CD4-positive, alpha-beta T cell (primary cell): ENCODE data around the gene PRAMEF4. TPM values are rescaled to one million over a fixed set of nuclear protein-coding genes. Genes with fewer than 3 reads are reported as not detected.
"Not testable (repeated sequence)": the region's sequence is repeated elsewhere in the genome, so short reads cannot be mapped to it uniquely, and the experiment has no call there.

ENCODE experiments used
- ATAC-seq: fragments of 200-7000 bp; cut with Tn5 transposase; one replicate; pipeline ENCODE4 v1.10.0; 2022; ENCODE audit warnings: mild to moderate bottlenecking; ENCODE audit not compliant: poor library complexity
- CTCF ChIA-PET: fragments of 350-600 bp; sonication (Branson Sonifier 250); formaldehyde crosslinking; loops from one replicate; lab custom pipeline; 2021; ENCODE audit warnings: antibody characterized with exemption, inconsistent platforms; lab: Charles Lee
- POLR2A ChIA-PET: fragments of 350-600 bp; sonication (Branson Sonifier 250); formaldehyde crosslinking; loops from one replicate; lab custom pipeline; 2021; ENCODE audit warnings: antibody characterized with exemption, inconsistent platforms; lab: Charles Lee
- DNase-seq, 14 experiments: peaks; one replicate each; pipeline ENCODE4 v3.0.0-alpha.2; 2013 to 2020; ENCODE audit warnings: mixed read lengths in 2 of 14
- H3K27ac ChIP-seq, 2 donors: one replicate each; pipeline versions ENCODE4 v1.5.1 to v1.7.0; 2013; ENCODE audit warnings: low read length in 2 of 2, low read depth in 1 of 2, mild to moderate bottlenecking in 1 of 2
- H3K27me3 ChIP-seq, 2 experiments: 1 replicate in 1 of 2; 2 replicates in 1 of 2; pipeline versions ENCODE4 v1.6.1 to v1.7.0; 2013; ENCODE audit warnings: low read length in 2 of 2, control low read depth in 1 of 2, mild to moderate bottlenecking in 1 of 2, moderate library complexity in 1 of 2; ENCODE audit not compliant: insufficient read depth in 2 of 2, control insufficient read depth in 1 of 2
- H3K36me3 ChIP-seq: one replicate; pipeline ENCODE4 v1.6.1; 2013; ENCODE audit warnings: low read length, control low read depth; ENCODE audit not compliant: insufficient read depth
- H3K4me1 ChIP-seq: one replicate; pipeline ENCODE4 v1.6.1; 2013; ENCODE audit warnings: low read length, control low read depth; ENCODE audit not compliant: insufficient read depth
- H3K4me3 ChIP-seq: one replicate; pipeline ENCODE4 v1.5.1; 2013; ENCODE audit warnings: mild to moderate bottlenecking, low read length, moderate library complexity
- H3K9me3 ChIP-seq, 2 experiments: 1 replicate in 1 of 2; 2 replicates in 1 of 2; pipeline versions ENCODE4 v1.6.1 to v1.7.0; 2013; ENCODE audit warnings: low read length in 2 of 2, mild to moderate bottlenecking in 2 of 2, control low read depth in 1 of 2, moderate library complexity in 1 of 2; ENCODE audit not compliant: control insufficient read depth in 1 of 2, insufficient read depth in 1 of 2
- H3K27ac Mint-ChIP-seq: one replicate; pipeline ENCODE4 v1.8.0; 2020; ENCODE audit warnings: mixed read lengths
- H3K27me3 Mint-ChIP-seq: one replicate; pipeline ENCODE4 v1.8.0; 2021; ENCODE audit warnings: mixed read lengths
- H3K36me3 Mint-ChIP-seq: one replicate; pipeline ENCODE4 v1.8.0; 2021; ENCODE audit warnings: low read depth, mixed read lengths
- H3K4me1 Mint-ChIP-seq: one replicate; pipeline ENCODE4 v1.8.0; 2021; ENCODE audit warnings: low read depth, mixed read lengths
- H3K4me3 Mint-ChIP-seq: one replicate; pipeline ENCODE4 v1.8.0; 2020; ENCODE audit warnings: mild to moderate bottlenecking, mixed read lengths
- H3K9me3 Mint-ChIP-seq: one replicate; pipeline ENCODE4 v1.8.0; 2020; ENCODE audit warnings: mixed read lengths
- intact Hi-C, 2 experiments: fragments of 100-400 bp; cut with DNase I in 1 of 2; cut with micrococcal nuclease in 1 of 2; formaldehyde crosslinking; loops; one replicate each; pipeline versions ENCODE4 v1.15.1 to v1.9.0; 2023 to 2025; cut with DNase I, micrococcal nuclease
- total RNA-seq, 174 experiments: library from RNA in 2 of 174; stranded (reverse) in 2 of 174; gene quantifications; one replicate each; pipeline ENCODE4 v1.2.3 and lab custom pipeline; 2021 to 2026

PRAMEF4 gene
- total RNA-seq, 2 experiments from 2014 or later, result not detected

- H3K9me3 Mint-ChIP-seq, H3K4me1 Mint-ChIP-seq, H3K4me3 Mint-ChIP-seq, H3K9me3 ChIP-seq, POLR2A ChIA-PET, intact Hi-C loops, H3K36me3 Mint-ChIP-seq, H3K4me3 ChIP-seq, DNase-seq, H3K27ac ChIP-seq, CTCF ChIA-PET, H3K27me3 ChIP-seq, H3K27ac Mint-ChIP-seq, H3K36me3 ChIP-seq, H3K4me1 ChIP-seq, ATAC-seq: not testable (repeated sequence)
- H3K27me3 Mint-ChIP-seq, result peaks cover 16% of the 10 kb centered on the region
Observed at GRCh38 chr1:12831310-12831709, 54.7 kb downstream of the PRAMEF4 start, which contains the start of gene PRAMEF11. Gene PRAMEF11, minus strand, starts transcription at chr1:12831410. Its CDS starts 2,621 bp downstream, at chr1:12828789.

Other genes with a start within 250 kb of the PRAMEF4 start
- gene AADACL4, start 242.1 kb downstream of the PRAMEF4 start, total RNA-seq, result not detected
- not detected for gene AADACL3, start 170.1 kb downstream of the PRAMEF4 start, total RNA-seq
- not detected for gene CFAP107, start 140.0 kb downstream of the PRAMEF4 start, total RNA-seq
- not detected for gene PRAMEF12, start 112.5 kb downstream of the PRAMEF4 start, total RNA-seq
- not detected for gene PRAMEF1, start 94.8 kb downstream of the PRAMEF4 start, total RNA-seq
- gene PRAMEF11, start 54.8 kb downstream of the PRAMEF4 start, total RNA-seq, result not detected
- not detected for gene HNRNPCL1, start 37.5 kb downstream of the PRAMEF4 start, total RNA-seq
- not detected for gene PRAMEF2, start 29.1 kb downstream of the PRAMEF4 start, total RNA-seq
- gene PRAMEF10, start 12.1 kb upstream of the PRAMEF4 start, total RNA-seq, result not detected
- not detected for gene PRAMEF7, start 30.4 kb upstream of the PRAMEF4 start, total RNA-seq
- not detected for gene PRAMEF6, start 61.4 kb upstream of the PRAMEF4 start, total RNA-seq
- gene PRAMEF27, start 170.4 kb upstream of the PRAMEF4 start, total RNA-seq, result not detected
- not detected for gene HNRNPCL3, start 174.6 kb upstream of the PRAMEF4 start, total RNA-seq
- not detected for gene PRAMEF25, start 184.6 kb upstream of the PRAMEF4 start, total RNA-seq
- not detected for gene HNRNPCL2, start 230.7 kb upstream of the PRAMEF4 start, total RNA-seq